K562 (cell line): ENCODE data around the gene MEAK7. TPM values are rescaled to one million over a fixed set of nuclear protein-coding genes. Genes with fewer than 3 reads are reported as not detected.

ENCODE experiments used
- ARID3A ChIP-seq: IDR thresholded peaks from 2 replicates; pipeline ENCODE4 v1.6.1; 2012; ENCODE audit warnings: low read depth, low read length, improper control_type of control experiment, borderline replicate concordance
- BDP1 ChIP-seq: IDR thresholded peaks from 3 replicates; pipeline ENCODE4 v1.6.1; 2011; ENCODE audit not compliant: insufficient read length, insufficient read depth
- CREM ChIP-seq: IDR thresholded peaks from 2 replicates; pipeline ENCODE4 v1.6.1; 2014; ENCODE audit warnings: antibody characterized with exemption, low read depth
- E2F1 ChIP-seq: sonication (generic); formaldehyde crosslinking; IDR thresholded peaks from 2 replicates; pipeline ENCODE4 v1.8.1; 2023; ENCODE audit warnings: mild to moderate bottlenecking, missing genetic modification reagents, moderate library complexity
- KDM5B ChIP-seq: fragments of 200-600 bp; sonication (generic); IDR thresholded peaks from 2 replicates; pipeline ENCODE4 v1.6.1; 2012; ENCODE audit warnings: low read depth, mild to moderate bottlenecking, moderate library complexity, low read length, control low read depth, inconsistent platforms; ENCODE audit not compliant: insufficient replicate concordance
- MTF1 ChIP-seq: fragments of 250-450 bp; sonication (Bioruptor Pico); IDR thresholded peaks from 2 replicates; pipeline ENCODE4 v1.9.0; 2021; ENCODE audit warnings: moderate library complexity, mild to moderate bottlenecking, inconsistent platforms, borderline replicate concordance
- PHF21A ChIP-seq: fragments of 450-650 bp; IDR thresholded peaks from 2 replicates; pipeline ENCODE4 v1.6.1; 2017; ENCODE audit warnings: low read depth, borderline replicate concordance
- YY1 ChIP-seq, 3 experiments: IDR thresholded peaks; 2 replicates each; pipeline ENCODE4 v1.6.1; 2011; ENCODE audit warnings: low read length in 2 of 3, mild to moderate bottlenecking in 2 of 3, moderate library complexity in 2 of 3, borderline replicate concordance in 1 of 3, control low read depth in 1 of 3, low read depth in 1 of 3; ENCODE audit not compliant: insufficient read depth in 3 of 3, insufficient replicate concordance in 2 of 3, control insufficient read depth in 1 of 3, insufficient read length in 1 of 3; ENCODE audit errors: extremely low read depth in 1 of 3
- ZBTB34 ChIP-seq: fragments of 250-450 bp; sonication (Bioruptor Pico); IDR thresholded peaks from 2 replicates; pipeline ENCODE4 v1.8.0; 2021; ENCODE audit warnings: mild to moderate bottlenecking, moderate library complexity
- ZBTB5 ChIP-seq: fragments of 450-650 bp; IDR thresholded peaks from 2 replicates; pipeline ENCODE4 v1.6.1; 2017; ENCODE audit warnings: antibody characterized with exemption
- polyA plus RNA-seq, 8 experiments: library from polyadenylated mRNA; depleted of rRNA in 4 of 8; stranded (reverse) in 5 of 8; unstranded in 3 of 8; fragments of >200 nt; fragmentation: Nextera tagmentation in 2 of 8; fragmentation: Illumina TruSeq in 1 of 8; extraction: Ambion mirVana in 2 of 8; extraction: Trizol in 1 of 8; gene quantifications; 2 replicates each; pipeline versions ENCODE4 v1.2.1 to v1.2.3, GENCODE V29; 2011 to 2014; ENCODE audit warnings: inconsistent platforms in 1 of 8, missing spikeins in 1 of 8
- total RNA-seq, 7 experiments: library from RNA; depleted of rRNA in 6 of 7; stranded (reverse); fragments of >200 nt in 6 of 7; fragmentation: Illumina TruSeq in 2 of 7; extraction: Trizol in 2 of 7; gene quantifications; 2 replicates each; pipeline versions ENCODE4 v1.2.1 to v1.2.3, GENCODE V29; 2011 to 2021; ENCODE audit warnings: low replicate concordance in 1 of 7

The MEAK7 gene
- total and polyA plus RNA-seq, 9 of the 15 experiments (the other 6 are each of a cell fraction or from before 2014, with no cell fraction given) = 1.4 to 14.5 (median 6.3) TPM

GRCh38 chr16:84504420-84505248 is at the start of gene MEAK7 (continued):
- 0 out of 2 replicates have a peak, but pooled peaks have one; percentile 21 for TF ChIP-seq ARID3A
- TF ChIP-seq BDP1 = no peak
- TF ChIP-seq CREM = peak; percentile 63; the same call in 1 of the 2 replicates
- 0 out of 2 replicates have a peak, but pooled peaks have one; percentile 59 for TF ChIP-seq PHF21A
- TF ChIP-seq ZBTB5 = peak; percentile 70
- TF ChIP-seq E2F1 (CRISPR knock-in tag) = 0 out of 2 replicates have a peak, but pooled peaks have one; percentile 72
- peak in 2 of 3 experiments; percentile 51 to 75 for TF ChIP-seq YY1 (IDR thresholded peaks at IDR 0.05; ENCODE audit: borderline replicate concordance in 1 of 3, control insufficient read depth in 1 of 3, extremely low read depth in 1 of 3, insufficient read depth in 3 of 3, insufficient read length in 1 of 3, insufficient replicate concordance in 2 of 3, low read depth in 1 of 3, low read length in 2 of 3)
- TF ChIP-seq KDM5B = peak; percentile 88
- TF ChIP-seq ZBTB34 (CRISPR knock-in tag) = no peak
- TF ChIP-seq MTF1 = no peak
